H1 (cell line): Measurements from ENCODE around the gene TAF3. TPM values are rescaled to one million over a fixed set of nuclear protein-coding genes. Genes with fewer than 3 reads are reported as not detected.

Experiments
- CTCF ChIA-PET: fragments of 300-600 bp; sonication (Branson Sonifier 250); formaldehyde crosslinking; loops from one replicate; lab custom pipeline; 2021; ENCODE audit not compliant: partially characterized antibody; lab: Charles Lee
- POLR2A ChIA-PET: fragments of 300-600 bp; sonication (Branson Sonifier 250); formaldehyde crosslinking; loops from one replicate; lab custom pipeline; 2021; ENCODE audit warnings: inconsistent platforms; ENCODE audit not compliant: partially characterized antibody; lab: Charles Lee
- DNase-seq, 2 experiments: peaks; one replicate each; pipeline versions ENCODE4 v3.0.0 to v3.0.0-alpha.2; 2010 to 2022; ENCODE audit warnings: low spot score in 2 of 2, low read depth in 1 of 2, mixed read lengths in 1 of 2
- FAIRE-seq: peaks from 2 replicates; lab custom pipeline; 2011; peaks lifted over from hg19 to GRCh38; lab: Jason Lieb, UNC
- H2AFZ ChIP-seq: 2 replicates; pipeline ENCODE4 v1.8.1; 2012; ENCODE audit warnings: low read length, inconsistent platforms
- H2AK5ac ChIP-seq: 2 replicates; pipeline ENCODE4 v1.6.1; 2013; ENCODE audit warnings: low read depth, low read length
- H2BK120ac ChIP-seq: replicated peaks from 2 replicates; pipeline ENCODE3; 2013; ENCODE audit warnings: low read depth, low read length, inconsistent platforms
- H2BK12ac ChIP-seq: 2 replicates; pipeline ENCODE4 v1.6.1; 2013; ENCODE audit warnings: low read depth, low read length
- H2BK15ac ChIP-seq: 2 replicates; pipeline ENCODE4 v1.6.1; 2013; ENCODE audit warnings: low read length
- H2BK20ac ChIP-seq: 2 replicates; pipeline ENCODE4 v1.6.1; 2013; ENCODE audit warnings: low read length
- H2BK5ac ChIP-seq: 2 replicates; pipeline ENCODE4 v1.6.1; 2013; ENCODE audit warnings: low read depth, low read length
- H3K14ac ChIP-seq: 2 replicates; pipeline ENCODE4 v1.6.1; 2013; ENCODE audit warnings: inconsistent platforms; ENCODE audit not compliant: insufficient read length
- H3K18ac ChIP-seq: 2 replicates; pipeline ENCODE4 v1.6.1; 2013; ENCODE audit warnings: low read length; ENCODE audit errors: extremely low read depth
- H3K23ac ChIP-seq: 2 replicates; pipeline ENCODE4 v1.6.1; 2013; ENCODE audit warnings: inconsistent platforms; ENCODE audit not compliant: insufficient read length
- H3K23me2 ChIP-seq: 2 replicates; pipeline ENCODE4 v1.6.1; 2013; ENCODE audit warnings: low read depth, low read length
- H3K27ac ChIP-seq: 2 replicates; pipeline ENCODE4 v1.6.1; 2011; ENCODE audit warnings: low read depth, low read length, inconsistent platforms
- H3K27me3 ChIP-seq, 4 experiments: replicated peaks in 1 of 4; 1 replicate in 1 of 4; 2 replicates in 3 of 4; pipeline versions ENCODE4 v1.6.1 to v1.8.1; 2011 to 2013; ENCODE audit warnings: low read length in 3 of 4, mild to moderate bottlenecking in 3 of 4, inconsistent platforms in 2 of 4, mixed read lengths in 2 of 4, moderate library complexity in 1 of 4; ENCODE audit not compliant: control insufficient read depth in 3 of 4, insufficient read depth in 3 of 4; ENCODE audit errors: extremely low read depth in 1 of 4
- H3K36me3 ChIP-seq, 4 experiments: 2 replicates each; pipeline versions ENCODE4 v1.6.1 to v1.8.1; 2011 to 2013; ENCODE audit warnings: mild to moderate bottlenecking in 4 of 4, low read length in 3 of 4, moderate library complexity in 2 of 4, control low read depth in 1 of 4, inconsistent platforms in 1 of 4; ENCODE audit not compliant: insufficient read depth in 4 of 4, control insufficient read depth in 2 of 4
- H3K4ac ChIP-seq: replicated peaks from 2 replicates; pipeline ENCODE3; 2013; ENCODE audit warnings: low read length, low read depth, mixed read lengths, inconsistent platforms; ENCODE audit not compliant: insufficient read length
- H3K4me1 ChIP-seq, 4 experiments: replicated peaks in 1 of 4; 1 replicate in 1 of 4; 2 replicates in 3 of 4; pipeline versions ENCODE4 v1.6.1 to v1.8.1; 2011 to 2013; ENCODE audit warnings: low read length in 3 of 4, inconsistent platforms in 2 of 4, mixed read lengths in 1 of 4; ENCODE audit not compliant: insufficient read depth in 4 of 4, control insufficient read depth in 3 of 4
- H3K4me2 ChIP-seq, 2 experiments: 2 replicates each; pipeline versions ENCODE4 v1.6.1 to v1.8.1; 2011 to 2013; ENCODE audit warnings: low read depth in 2 of 2, low read length in 2 of 2, control low read depth in 1 of 2, inconsistent platforms in 1 of 2, mild to moderate bottlenecking in 1 of 2; ENCODE audit not compliant: insufficient read depth in 1 of 2
- H3K4me3 ChIP-seq, 4 experiments: fragments of 200-600, 300-600 bp in 1 of 4; sonication (generic), shearing (Covaris generic), sonication (Bioruptor Twin) in 1 of 4; 2 replicates each; pipeline versions ENCODE4 v1.5.1 to v1.8.1; 2011 to 2016; ENCODE audit warnings: low read length in 4 of 4, low read depth in 3 of 4, control low read depth in 2 of 4, inconsistent platforms in 2 of 4, mild to moderate bottlenecking in 2 of 4, mixed read lengths in 1 of 4, moderate library complexity in 1 of 4; ENCODE audit not compliant: insufficient read depth in 2 of 4; ENCODE audit errors: extremely low read depth in 1 of 4
- H3K56ac ChIP-seq: replicated peaks from 2 replicates; pipeline ENCODE3; 2013; ENCODE audit warnings: low read depth, mild to moderate bottlenecking, mixed read lengths, low read length, inconsistent platforms; ENCODE audit not compliant: insufficient read length
- H3K79me1 ChIP-seq: 2 replicates; pipeline ENCODE4 v1.6.1; 2013; ENCODE audit warnings: low read depth, low read length, control low read depth
- H3K79me2 ChIP-seq, 2 experiments: 2 replicates each; pipeline versions ENCODE4 v1.6.1 to v1.8.1; 2012 to 2013; ENCODE audit warnings: low read length in 2 of 2, mild to moderate bottlenecking in 2 of 2, inconsistent platforms in 1 of 2; ENCODE audit not compliant: insufficient read depth in 2 of 2, control insufficient read depth in 1 of 2
- H3K9ac ChIP-seq, 4 experiments: replicated peaks in 1 of 4; 1 replicate in 1 of 4; 2 replicates in 3 of 4; pipeline versions ENCODE4 v1.6.1 to v1.8.1; 2011 to 2013; ENCODE audit warnings: low read depth in 3 of 4, low read length in 3 of 4, control low read depth in 2 of 4, mild to moderate bottlenecking in 2 of 4, moderate library complexity in 2 of 4, inconsistent platforms in 1 of 4; ENCODE audit errors: extremely low read depth in 1 of 4
- H3K9me3 ChIP-seq, 2 experiments: 2 replicates each; pipeline versions ENCODE4 v1.6.1 to v1.8.1; 2012 to 2013; ENCODE audit warnings: mild to moderate bottlenecking in 2 of 2, moderate library complexity in 2 of 2, control low read depth in 1 of 2, inconsistent platforms in 1 of 2, low read depth in 1 of 2, low read length in 1 of 2, mixed read lengths in 1 of 2; ENCODE audit not compliant: insufficient read depth in 2 of 2
- H4K20me1 ChIP-seq, 2 experiments: replicated peaks in 1 of 2; 2 replicates each; pipeline versions ENCODE3 to v1.8.1; 2011 to 2013; ENCODE audit warnings: inconsistent platforms in 2 of 2, low read length in 2 of 2, mild to moderate bottlenecking in 1 of 2; ENCODE audit not compliant: insufficient read depth in 2 of 2, control insufficient read depth in 1 of 2
- H4K5ac ChIP-seq: 2 replicates; pipeline ENCODE4 v1.6.1; 2013; ENCODE audit warnings: low read length, low read depth, mixed read lengths, inconsistent platforms; ENCODE audit not compliant: insufficient read length
- H4K8ac ChIP-seq: 2 replicates; pipeline ENCODE4 v1.8.0; 2013; ENCODE audit warnings: mild to moderate bottlenecking, moderate library complexity, low read length, inconsistent platforms; ENCODE audit not compliant: insufficient read depth; ENCODE audit errors: extremely low read depth
- H4K91ac ChIP-seq: replicated peaks from 2 replicates; pipeline ENCODE3; 2013; ENCODE audit warnings: low read length, mixed read lengths, inconsistent platforms; ENCODE audit not compliant: insufficient read length
- BACH1 ChIP-seq: IDR thresholded peaks from 2 replicates; pipeline ENCODE4 v1.6.1; 2012; ENCODE audit warnings: low read length, improper control_type of control experiment
- CBX8 ChIP-seq: fragments of 300-800, 300-1000 bp; sonication (generic); IDR thresholded peaks from 2 replicates; pipeline ENCODE4 v1.7.1; 2016; ENCODE audit warnings: low read depth, low read length, borderline replicate concordance
- EP300 ChIP-seq, 2 experiments: IDR thresholded peaks; 1 replicate in 1 of 2; 2 replicates in 1 of 2; pipeline ENCODE4 v1.6.1; 2011 to 2012; ENCODE audit warnings: low read depth in 2 of 2, low read length in 2 of 2, mild to moderate bottlenecking in 2 of 2, borderline replicate concordance in 1 of 2, inconsistent platforms in 1 of 2, moderate library complexity in 1 of 2
- FOSL1 ChIP-seq: IDR thresholded peaks from 2 replicates; pipeline ENCODE4 v1.6.1; 2011; ENCODE audit warnings: mild to moderate bottlenecking, low read depth, low read length, moderate library complexity; ENCODE audit not compliant: insufficient read depth
- GTF2F1 ChIP-seq: IDR thresholded peaks from 2 replicates; pipeline ENCODE4 v1.6.1; 2012; ENCODE audit warnings: low read depth, low read length, improper control_type of control experiment, borderline replicate concordance
- JUND ChIP-seq: IDR thresholded peaks from 2 replicates; pipeline ENCODE4 v1.6.1; 2011; ENCODE audit warnings: mild to moderate bottlenecking, improper control_type of control experiment, low read length
- KDM5A ChIP-seq: fragments of 200-600 bp; IDR thresholded peaks from 2 replicates; pipeline ENCODE4 v1.7.1; 2012; ENCODE audit warnings: mild to moderate bottlenecking, low read length, inconsistent platforms, mixed read lengths
- NRF1 ChIP-seq: IDR thresholded peaks from 2 replicates; pipeline ENCODE4 v1.6.1; 2011; ENCODE audit warnings: mild to moderate bottlenecking, low read depth, low read length, improper control_type of control experiment
- PHF8 ChIP-seq: fragments of 200-600 bp; sonication (generic); conservative IDR thresholded peaks from 2 replicates; pipeline ENCODE4 v1.7.1; 2012; ENCODE audit warnings: low read depth, mild to moderate bottlenecking, inconsistent platforms, low read length, moderate library complexity
- SIX5 ChIP-seq: IDR thresholded peaks from 2 replicates; pipeline ENCODE4 v1.6.1; 2011; ENCODE audit warnings: mild to moderate bottlenecking, low read depth, low read length
- SP1 ChIP-seq: IDR thresholded peaks from 2 replicates; pipeline ENCODE4 v1.6.1; 2011; ENCODE audit warnings: low read depth, low read length
- SP2 ChIP-seq: IDR thresholded peaks from 2 replicates; pipeline ENCODE4 v1.6.1; 2012; ENCODE audit warnings: mild to moderate bottlenecking, low read length, inconsistent platforms
- SP4 ChIP-seq: IDR thresholded peaks from 2 replicates; pipeline ENCODE4 v1.6.1; 2012; ENCODE audit warnings: low read length, inconsistent platforms
- TCF12 ChIP-seq: IDR thresholded peaks from 2 replicates; pipeline ENCODE4 v1.6.1; 2011; ENCODE audit warnings: low read depth, mild to moderate bottlenecking, low read length
- WGBS, 2 experiments: shearing (Covaris generic) in 1 of 2; methylation state at CpG; one replicate each; pipeline versions ENCODE4 v1.1.6 to v1.1.7; 2013 to 2015; ENCODE audit warnings: low lambda C conversion rate in 2 of 2, mixed read lengths in 2 of 2, inconsistent platforms in 1 of 2, low coverage in 1 of 2, missing lambda C conversion rate in 1 of 2; ENCODE audit not compliant: insufficient replicate concordance in 2 of 2, insufficient coverage in 1 of 2, insufficient read length in 1 of 2; ENCODE audit errors: extremely low coverage in 1 of 2, missing lambda C conversion rate in 1 of 2; 5-methylcytosine and 5-hydroxymethylcytosine counted together
- polyA plus RNA-seq, 7 experiments: library from polyadenylated mRNA; depleted of rRNA in 3 of 7; stranded (reverse) in 5 of 7; unstranded in 2 of 7; fragments of >200 nt in 5 of 7; fragments of 200-250 nt in 2 of 7; gene quantifications; 1 replicate in 5 of 7; 2 replicates in 1 of 7; 4 replicates in 1 of 7; pipeline versions ENCODE4 v1.2.1 to v1.2.3, GENCODE V29; 2011 to 2013; ENCODE audit warnings: missing spikeins in 2 of 7, mixed read lengths in 2 of 7
- total RNA-seq: library from RNA; stranded (reverse); fragmentation: NEBNext Ultra II Directional; extraction: Animal tissue kit (Norgen Biotek cat#: 25700); gene quantifications from 2 replicates; pipeline ENCODE4 v1.2.1, GENCODE V29; 2021
- TF ChIP-seq, protein P1 (sequence below): IDR thresholded peaks from 2 replicates; pipeline ENCODE4 v1.6.1; 2012; ENCODE audit warnings: inconsistent platforms

TAF3 gene
- total and polyA plus RNA-seq, 2 of the 8 experiments (the other 6 are each of a cell fraction or from before 2014, with no cell fraction given): 1.5 to 11.2 TPM

GRCh38 chr10:7789390-7789789 is 28.9 kb upstream of the TAF3 start:
- Histone ChIP-seq H3K4me2 (peak overlapping the region; percentile 89 to 94), H3K14ac (no peak overlapping the region), H3K23ac (no peak overlapping the region), H3K27ac (no peak overlapping the region), H3K36me3 (peaks cover 0 to 16% (median 0%) of the 10 kb centered on the region in 4 experiments; a peak in 2 of 8 replicates), H4K20me1 (peaks cover 7 to 8% of the 10 kb centered on the region in 2 experiments), H2AK5ac (no peak overlapping the region), H3K23me2 (0 out of 2 replicates have a peak, but pooled peaks cover 9% of the 10 kb centered on the region), H3K18ac (no peak overlapping the region), H4K91ac (no peak overlapping the region), H3K79me1 (peaks cover 2% of the 10 kb centered on the region; the same call in 1 of the 2 replicates), H3K4me3 (peak overlapping the region in 2 of 4 experiments; percentile 86 to 98; a peak in 5 of 8 replicates), H2BK5ac (no peak overlapping the region), H4K8ac (no peak overlapping the region), H3K4ac (no peak overlapping the region), H2BK120ac (no peak overlapping the region), H3K27me3 (no peaks in the 10 kb centered on the region), H2BK20ac (no peak overlapping the region), H3K9ac (peak overlapping the region in 1 of 4 experiments; percentile 54; a peak in 2 of 7 replicates), H2AFZ (no peak overlapping the region), H3K79me2 (peaks cover 21 to 95% of the 10 kb centered on the region in 2 experiments), H2BK12ac (no peak overlapping the region), H4K5ac (no peak overlapping the region), H2BK15ac (no peak overlapping the region), H3K4me1 (peaks cover 0 to 5% (median 1%) of the 10 kb centered on the region in 4 experiments; a peak in 4 of 7 replicates), H3K9me3 (no peaks in the 10 kb centered on the region), H3K56ac (no peak overlapping the region)
- FAIRE-seq: no peak
- ChIA-PET CTCF (interaction anchor here (1.1 kb wide), 1 partner anchor 22 kb away, joined by 3 read pairs; no protein-coding TSS in a partner anchor), POLR2A (interaction anchor here (0.9 to 3.2 kb wide), 4 partner anchors 9 to 29 kb away, joined by 3 to 28 read pairs (median 10); partner anchors contain the start of gene TAF3)
- WGBS, 2 experiments: 84% methylated on average over 3 of the region's 3 CpGs; no CpG with 5 or more reads in 1 of the 2 experiments
- DNase-seq: no peak
- TF ChIP-seq, protein P1, sequence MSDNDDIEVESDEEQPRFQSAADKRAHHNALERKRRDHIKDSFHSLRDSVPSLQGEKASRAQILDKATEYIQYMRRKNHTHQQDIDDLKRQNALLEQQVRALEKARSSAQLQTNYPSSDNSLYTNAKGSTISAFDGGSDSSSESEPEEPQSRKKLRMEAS: no peak
- no peak for TF ChIP-seq PHF8
- TF ChIP-seq TCF12: no peak
- TF ChIP-seq BACH1: no peak
- TF ChIP-seq GTF2F1: no peak
- TF ChIP-seq NRF1: no peak
- TF ChIP-seq KDM5A: no peak
- TF ChIP-seq CBX8: no peak
- no peak for TF ChIP-seq SP2
- TF ChIP-seq SIX5: no peak
- no peak for TF ChIP-seq EP300 (IDR thresholded peaks at IDR 0.05; ENCODE audit: borderline replicate concordance in 1 of 2, low read depth in 2 of 2, low read length in 2 of 2)
- no peak for TF ChIP-seq JUND
- TF ChIP-seq SP4: no peak
- TF ChIP-seq SP1: no peak
- TF ChIP-seq FOSL1: no peak
